GM10266 (cell line): ENCODE measurements around the gene TSPAN6.

ENCODE experiments used
- DNase-seq: peaks from one replicate; pipeline ENCODE4 v3.0.0; 2012; ENCODE audit errors: extremely low spot score
- CTCF ChIP-seq: IDR thresholded peaks from 2 replicates; pipeline ENCODE4 v1.5.1; 2012; ENCODE audit warnings: mild to moderate bottlenecking, low read depth; ENCODE audit not compliant: control insufficient read depth, insufficient read depth; ENCODE audit errors: missing control alignments

TSPAN6 gene

GRCh38 chrX:100647739-100648138 is 11.1 kb upstream of the TSPAN6 start:
- no peak for DNase-seq
- no peak for TF ChIP-seq CTCF

GRCh38 chrX:100647095-100647494 is 10.5 kb upstream of the TSPAN6 start:
- TF ChIP-seq CTCF: no peak
- no peak for DNase-seq

GRCh38 chrX:100645106-100645505 is 8.5 kb upstream of the TSPAN6 start:
- no peak for TF ChIP-seq CTCF
- no peak for DNase-seq

DNA sequence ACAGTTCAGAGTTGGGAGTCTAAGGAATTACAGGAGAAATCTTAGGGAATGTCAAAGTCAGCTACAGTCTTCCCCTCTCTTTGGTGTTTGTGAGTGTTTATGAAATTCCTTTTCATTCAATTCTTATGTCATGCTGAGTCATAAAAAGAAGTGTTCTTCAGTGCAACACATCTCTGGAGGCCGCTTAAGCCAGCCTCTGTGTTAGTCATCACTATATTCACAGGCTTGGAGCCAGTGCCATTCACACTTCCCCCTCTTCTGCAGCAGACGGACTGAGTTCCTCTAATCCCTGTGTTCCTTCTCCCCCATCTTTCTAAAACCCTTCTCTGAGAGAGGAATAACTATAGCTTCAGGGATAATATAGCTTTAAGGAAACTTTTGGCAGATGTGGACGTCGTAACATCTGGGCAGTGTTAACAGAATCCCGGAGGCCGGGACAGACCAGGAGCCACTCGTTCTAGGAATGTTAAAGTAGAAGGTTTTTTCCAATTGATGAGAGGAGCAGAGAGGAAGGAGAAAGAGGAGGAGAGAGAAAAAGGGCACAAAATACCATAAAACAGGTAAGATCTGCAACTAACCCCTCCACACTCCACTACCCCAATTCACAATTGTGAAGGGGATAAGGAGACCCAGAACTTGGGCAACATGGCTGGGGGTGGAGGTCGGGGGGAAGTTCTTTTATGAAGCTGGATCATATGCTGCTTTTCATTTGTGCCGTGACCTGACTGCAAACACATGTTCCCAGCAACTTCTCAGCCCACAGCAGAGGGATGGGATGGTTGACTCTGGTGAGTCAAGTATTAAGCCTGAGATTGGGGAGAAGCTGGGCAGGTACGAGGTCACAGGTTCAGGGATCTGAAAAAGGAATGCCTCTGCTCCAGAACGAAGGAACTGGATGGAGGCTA is 7.6 kb upstream of the TSPAN6 start, which contains the start of gene SRPX2:
SRPX2 (plus strand) TSS at position 244 of the 905 bp plus-strand sequence. CDS start 2,124 bp downstream, outside the sequence.
- no peak for DNase-seq
- TF ChIP-seq CTCF: no peak

GRCh38 chrX:100643212-100643611 is 6.6 kb upstream of the TSPAN6 start:
- DNase-seq: no peak
- TF ChIP-seq CTCF: no peak

DNA sequence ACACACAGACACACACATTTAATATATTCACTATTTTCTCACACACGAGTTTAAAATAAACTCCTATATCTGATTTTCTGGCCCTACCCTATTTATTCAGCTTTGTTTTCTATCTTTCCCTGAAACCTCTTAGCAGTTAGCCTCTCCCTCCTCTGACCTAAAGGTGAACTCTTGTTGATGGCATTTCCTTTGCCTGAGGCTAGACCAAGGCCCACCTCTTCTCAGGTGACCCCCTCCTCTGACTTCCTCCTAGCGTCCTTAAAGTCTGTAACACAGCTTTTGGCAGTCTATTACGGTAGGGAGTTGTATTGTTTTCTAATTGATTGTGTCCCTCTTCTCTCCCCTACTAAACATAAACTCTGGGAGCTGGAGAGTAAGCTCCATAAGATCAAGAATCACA is 5.7 kb upstream of the TSPAN6 start:
- DNase-seq: no peak
- no peak for TF ChIP-seq CTCF

DNA sequence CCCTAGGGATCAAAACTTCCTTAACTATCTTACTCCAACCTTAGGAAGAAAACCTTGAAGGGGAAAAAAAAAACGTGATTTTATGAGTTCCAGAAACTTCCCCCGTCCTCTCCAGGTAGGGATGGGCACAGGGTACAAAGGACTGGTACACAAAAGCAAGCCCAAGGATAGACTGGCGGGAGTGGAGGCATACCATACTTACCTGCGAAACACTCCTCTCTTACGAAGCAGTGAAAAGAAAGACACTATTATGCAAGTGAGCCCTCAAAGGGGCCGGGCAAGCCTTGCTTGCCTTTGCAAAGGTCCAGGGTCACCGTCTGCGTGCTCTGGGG is 651 bp downstream of the TSPAN6 start:
- no peak for TF ChIP-seq CTCF
- no peak for DNase-seq
